ENCODE results near the gene RASSF4. TPM values are rescaled to one million over a fixed set of nuclear protein-coding genes. Genes with fewer than 3 reads are reported as not detected.
"Not testable (repeated sequence)": the region's sequence is repeated elsewhere in the genome, so short reads cannot be mapped to it uniquely, and the experiment has no call there.

Gene RASSF4
- total RNA-seq, 1 experiment from 2014 or later: 9.1 TPM

DNA sequence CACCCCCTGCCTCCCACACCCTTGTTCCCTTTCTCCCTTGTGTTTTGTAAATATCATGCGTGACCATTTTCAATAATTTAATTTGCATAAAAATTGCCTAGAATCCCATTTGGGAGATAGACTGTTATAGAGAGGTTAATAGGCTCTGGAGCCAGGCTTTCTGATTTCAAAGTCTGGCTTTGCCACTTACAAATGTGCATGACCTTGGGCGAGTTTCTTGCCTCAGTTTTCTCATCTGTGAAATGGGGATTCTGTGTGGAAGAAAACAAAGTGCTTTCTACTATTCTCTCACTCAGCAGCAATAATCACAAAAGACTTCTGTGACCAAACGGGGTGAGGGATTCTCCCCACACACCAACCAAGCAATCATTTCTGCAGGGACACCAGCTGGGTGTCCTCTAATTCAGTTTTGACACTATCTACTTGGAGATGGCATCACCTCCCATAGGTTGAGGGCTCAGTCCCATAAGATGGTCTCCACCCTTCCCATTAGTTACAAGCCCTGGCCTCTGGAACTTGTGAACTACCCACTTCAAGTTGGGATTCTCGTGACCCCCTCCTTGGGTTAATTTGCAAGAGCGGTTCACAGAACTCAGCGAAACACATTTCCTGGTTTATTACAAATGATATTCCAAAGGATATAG, 37.6 kb downstream of the RASSF4 start:
- no peak for DNase-seq
- Histone ChIP-seq H3K27me3 (ENCODE audit: control insufficient read depth, insufficient read depth, low read length) (no peaks in the 10 kb centered on the region), H3K4me3 (ENCODE audit: insufficient read depth, low read depth, low read length) (no peak overlapping the region), H3K36me3 (replicated peaks; ENCODE audit: control insufficient read depth, insufficient read depth, low read length) (no peaks in the 10 kb centered on the region)

- no peaks in the 10 kb centered on the region for H3K27me3 ChIP-seq (ENCODE audit: control insufficient read depth, insufficient read depth, low read length)
- no peak overlapping the region for H3K4me3 ChIP-seq (ENCODE audit: insufficient read depth, low read depth, low read length)
- DNase-seq: no peak
- peaks cover under 1% of the 10 kb centered on the region for H3K36me3 ChIP-seq (replicated peaks; ENCODE audit: control insufficient read depth, insufficient read depth, low read length)
These were observed 38.6 kb downstream of the RASSF4 start for GRCh38 chr10:44998146-44998631.

GRCh38 chr10:45000138-45000751, 40.6 kb downstream of the RASSF4 start:
- Histone ChIP-seq H3K4me3 (ENCODE audit: insufficient read depth, low read depth, low read length) (peak overlapping the region; percentile 57), H3K36me3 (replicated peaks; ENCODE audit: control insufficient read depth, insufficient read depth, low read length) (peaks cover 8% of the 10 kb centered on the region), H3K27me3 (ENCODE audit: control insufficient read depth, insufficient read depth, low read length) (no peaks in the 10 kb centered on the region)
- DNase-seq: no peak

DNA sequence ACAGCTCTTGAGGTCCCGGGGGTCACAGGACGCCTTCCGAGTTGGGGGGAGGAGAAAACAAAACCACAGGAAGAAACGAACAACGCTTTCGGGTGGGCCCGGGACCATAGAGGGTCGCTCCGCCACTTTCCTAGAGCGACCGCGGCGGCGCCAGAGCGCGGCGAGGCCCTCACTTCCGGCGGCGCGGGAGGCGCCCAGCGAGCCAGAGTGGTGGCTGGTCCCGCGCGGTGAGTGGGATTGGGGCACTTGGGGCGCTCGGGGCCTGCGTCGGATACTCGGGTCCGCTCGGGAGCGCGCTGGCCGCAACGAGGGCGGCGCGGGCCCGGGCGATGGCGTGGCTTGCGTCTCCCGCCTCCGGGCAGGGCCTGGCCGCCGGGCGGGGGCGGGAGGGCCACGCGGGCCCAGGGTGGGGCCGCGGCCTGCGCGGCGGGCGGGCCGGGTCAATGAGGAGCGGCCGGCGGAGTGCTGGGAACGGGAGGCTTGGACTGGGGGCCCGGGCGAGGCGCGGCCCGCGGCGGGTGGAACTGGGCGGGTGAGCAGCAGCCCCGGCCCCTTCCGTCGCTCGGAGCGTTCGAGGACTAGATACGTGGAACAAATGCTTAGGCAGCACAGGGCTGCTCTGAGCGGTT, 41.3 kb downstream of the RASSF4 start, which contains the start of gene ZNF22:
ZNF22 (plus strand) TSS at position 172 of the 629 bp plus-strand sequence. CDS start 2,446 bp downstream, outside the sequence.
- H3K4me3 ChIP-seq (ENCODE audit: insufficient read depth, low read depth, low read length): peak within 1 kb of the TSS; percentile 57
- peak; percentile 86 for DNase-seq
- peaks cover 8% of the 10 kb centered on the region for H3K36me3 ChIP-seq (replicated peaks; ENCODE audit: control insufficient read depth, insufficient read depth, low read length)
- no peaks in the 10 kb centered on the region for H3K27me3 ChIP-seq (ENCODE audit: control insufficient read depth, insufficient read depth, low read length)

DNA sequence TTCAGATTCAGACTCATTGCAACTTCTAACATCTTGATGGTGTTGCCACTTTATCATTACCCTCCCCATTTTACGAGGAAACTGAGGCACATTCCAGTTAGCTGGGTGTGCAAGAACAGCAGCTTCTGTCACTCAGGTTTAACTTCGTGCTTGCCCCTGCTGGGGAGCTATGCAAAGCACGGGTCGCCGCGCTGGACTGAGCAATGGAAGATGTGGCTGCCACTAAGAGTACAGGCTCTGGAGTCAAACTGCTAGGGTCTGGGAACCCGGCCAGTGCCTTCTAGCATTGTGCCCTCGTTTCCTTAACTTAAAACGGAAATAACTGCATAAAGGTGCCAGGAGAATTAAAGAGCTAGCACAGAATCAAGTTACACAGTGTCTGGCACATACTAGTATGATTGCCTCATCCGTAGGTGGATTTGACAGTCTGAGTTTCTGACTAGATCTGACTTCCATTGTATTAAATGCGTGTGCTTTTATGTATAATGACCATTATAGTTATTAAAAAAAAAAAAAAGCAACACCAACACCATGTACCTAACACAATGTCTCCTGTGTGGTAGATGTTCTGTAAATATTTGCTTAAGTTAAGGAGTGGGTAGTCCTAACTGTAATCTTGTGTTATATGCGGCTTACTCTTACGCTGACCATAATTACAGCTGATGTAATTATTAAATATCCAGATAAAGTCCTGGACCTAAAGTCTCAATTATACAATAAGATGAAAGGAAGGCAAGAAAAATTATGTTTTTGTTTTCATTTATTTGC, 42.0 kb downstream of the RASSF4 start:
- Histone ChIP-seq H3K4me3 (ENCODE audit: insufficient read depth, low read depth, low read length) (peak overlapping the region; percentile 57), H3K27me3 (ENCODE audit: control insufficient read depth, insufficient read depth, low read length) (no peaks in the 10 kb centered on the region), H3K36me3 (replicated peaks; ENCODE audit: control insufficient read depth, insufficient read depth, low read length) (peaks cover 8% of the 10 kb centered on the region)
- DNase-seq: peak; percentile 60

DNA sequence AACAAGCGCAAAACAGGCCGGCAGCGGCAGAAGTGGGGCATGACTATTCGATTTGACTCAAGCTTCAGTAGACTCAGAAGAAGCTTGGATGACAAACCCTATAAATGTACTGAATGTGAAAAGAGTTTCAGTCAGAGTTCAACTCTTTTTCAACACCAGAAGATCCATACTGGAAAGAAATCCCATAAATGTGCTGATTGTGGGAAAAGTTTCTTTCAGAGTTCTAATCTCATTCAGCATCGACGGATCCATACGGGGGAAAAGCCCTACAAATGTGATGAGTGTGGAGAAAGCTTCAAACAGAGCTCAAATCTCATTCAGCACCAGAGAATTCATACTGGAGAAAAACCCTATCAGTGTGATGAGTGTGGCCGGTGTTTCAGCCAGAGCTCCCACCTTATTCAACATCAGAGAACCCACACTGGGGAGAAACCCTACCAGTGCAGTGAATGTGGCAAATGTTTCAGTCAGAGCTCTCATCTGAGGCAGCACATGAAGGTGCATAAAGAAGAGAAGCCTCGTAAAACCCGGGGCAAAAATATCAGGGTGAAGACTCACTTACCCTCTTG, 43.9 kb downstream of the RASSF4 start:
- H3K36me3 ChIP-seq (replicated peaks; ENCODE audit: control insufficient read depth, insufficient read depth, low read length): peaks cover 8% of the 10 kb centered on the region
- H3K27me3 ChIP-seq (ENCODE audit: control insufficient read depth, insufficient read depth, low read length): no peaks in the 10 kb centered on the region
- H3K4me3 ChIP-seq (ENCODE audit: insufficient read depth, low read depth, low read length): no peak overlapping the region
- DNase-seq: no peak

DNA sequence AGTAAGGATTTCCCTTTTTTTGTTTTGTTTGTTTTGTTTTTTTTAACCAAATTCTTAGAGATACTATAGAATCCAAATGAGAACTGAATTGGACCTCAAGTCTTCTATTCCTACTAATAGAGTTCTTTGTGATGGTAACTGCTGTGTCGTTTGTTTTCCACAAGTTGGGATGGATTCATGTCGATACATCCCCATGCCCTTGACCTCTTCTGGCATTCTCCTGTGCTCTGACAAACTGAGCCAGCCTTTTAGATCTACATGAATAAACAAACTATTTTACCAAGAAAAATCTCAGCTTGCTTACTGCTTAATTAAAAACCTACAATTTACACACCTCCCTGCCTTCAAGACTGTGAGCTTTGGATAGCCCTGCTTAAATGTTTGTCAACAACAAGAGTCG, 45.1 kb downstream of the RASSF4 start:
- H3K4me3 ChIP-seq (ENCODE audit: insufficient read depth, low read depth, low read length): no peak overlapping the region
- peaks cover 8% of the 10 kb centered on the region for H3K36me3 ChIP-seq (replicated peaks; ENCODE audit: control insufficient read depth, insufficient read depth, low read length)
- H3K27me3 ChIP-seq (ENCODE audit: control insufficient read depth, insufficient read depth, low read length): no peaks in the 10 kb centered on the region
- DNase-seq: no peak

DNA sequence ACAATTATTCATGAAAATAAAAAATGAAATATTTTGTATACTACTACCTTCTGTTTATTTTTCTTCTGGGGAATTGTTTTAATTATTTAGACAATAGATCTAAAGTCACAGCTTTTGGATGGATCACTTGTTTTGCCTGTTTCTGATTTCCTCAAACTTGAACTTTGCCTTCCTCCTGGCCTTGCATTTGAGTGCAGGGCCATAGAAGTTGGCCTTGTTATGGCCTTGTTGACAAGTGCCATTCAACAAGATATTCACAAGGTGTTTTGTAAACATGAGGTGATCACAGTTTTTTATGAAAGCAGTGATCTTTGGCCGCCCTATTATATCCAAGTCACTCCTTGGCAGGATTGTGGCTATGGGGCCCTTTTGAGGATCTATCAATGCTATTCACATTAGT, 45.7 kb downstream of the RASSF4 start:
- no peak overlapping the region for H3K4me3 ChIP-seq (ENCODE audit: insufficient read depth, low read depth, low read length)
- no peaks in the 10 kb centered on the region for H3K27me3 ChIP-seq (ENCODE audit: control insufficient read depth, insufficient read depth, low read length)
- peaks cover 8% of the 10 kb centered on the region for H3K36me3 ChIP-seq (replicated peaks; ENCODE audit: control insufficient read depth, insufficient read depth, low read length)
- DNase-seq: no peak

DNA sequence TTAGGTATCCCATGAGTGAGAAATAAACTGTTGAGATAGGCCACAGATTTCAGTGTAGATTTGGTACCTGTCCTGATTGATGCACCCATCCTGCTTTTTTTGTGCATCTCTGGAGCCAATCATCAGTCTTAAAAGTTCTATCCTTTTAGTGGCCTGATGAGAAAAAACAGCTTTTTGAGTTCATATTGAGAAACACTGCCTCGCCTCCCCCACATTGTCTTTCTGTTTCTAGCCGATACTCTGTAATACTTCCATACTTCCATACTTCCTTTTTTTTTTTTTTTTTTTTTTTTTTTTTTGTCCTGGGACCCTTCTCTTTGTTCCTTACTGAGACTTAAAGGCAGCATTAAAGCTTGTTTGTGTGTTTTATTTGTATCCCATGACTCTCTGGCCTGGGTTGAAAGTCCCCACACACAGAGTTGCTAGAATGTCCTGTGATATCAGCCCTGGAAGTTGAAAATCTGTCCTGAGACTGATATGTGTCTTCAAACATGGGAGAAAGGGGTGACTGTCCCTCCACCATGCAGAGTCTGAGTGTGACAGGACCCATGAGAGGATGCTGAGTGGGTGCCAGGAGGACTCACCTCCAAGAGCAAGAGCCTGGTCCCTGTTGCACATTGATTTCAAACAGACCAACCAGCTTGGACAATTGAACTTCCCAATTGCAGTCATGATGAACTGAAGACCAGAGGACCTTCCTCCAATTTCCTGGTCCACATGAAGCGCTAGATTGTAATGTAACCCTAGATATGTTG, 46.9 kb downstream of the RASSF4 start:
- Histone ChIP-seq H3K36me3 (replicated peaks; ENCODE audit: control insufficient read depth, insufficient read depth, low read length) (peaks cover 8% of the 10 kb centered on the region), H3K4me3 (ENCODE audit: insufficient read depth, low read depth, low read length) (no peak overlapping the region), H3K27me3 (ENCODE audit: control insufficient read depth, insufficient read depth, low read length) (no peaks in the 10 kb centered on the region)
- no peak for DNase-seq

- Histone ChIP-seq H3K36me3 (replicated peaks; ENCODE audit: control insufficient read depth, insufficient read depth, low read length) (peaks cover 3% of the 10 kb centered on the region), H3K4me3 (ENCODE audit: insufficient read depth, low read depth, low read length) (no peak overlapping the region), H3K27me3 (ENCODE audit: control insufficient read depth, insufficient read depth, low read length) (no peaks in the 10 kb centered on the region)
- DNase-seq: peak; percentile 66
These were observed 49.0 kb downstream of the RASSF4 start for GRCh38 chr10:45008524-45009161.

DNA sequence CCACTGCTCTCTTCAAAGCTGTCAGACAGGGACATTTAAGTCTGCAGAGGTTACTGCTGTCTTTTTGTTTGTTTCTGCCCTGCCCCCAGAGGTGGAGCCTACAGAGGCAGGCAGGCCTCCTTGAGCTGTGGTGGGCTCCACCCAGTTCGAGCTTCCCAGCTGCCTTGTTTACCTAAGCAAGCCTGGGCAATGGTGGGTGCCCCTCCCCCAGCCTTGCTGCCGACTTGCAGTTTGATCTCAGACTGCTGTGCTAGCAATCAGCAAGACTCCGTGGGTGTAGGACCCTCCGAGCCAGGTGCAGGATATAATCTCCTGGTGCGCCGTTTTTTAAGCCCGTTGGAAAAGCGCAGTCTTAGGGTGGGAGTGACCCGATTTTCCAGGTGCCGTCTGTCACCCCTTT, 55.0 kb downstream of the RASSF4 start:
- not testable (repeated sequence) for H3K36me3 ChIP-seq (replicated peaks; ENCODE audit: control insufficient read depth, insufficient read depth, low read length); H3K27me3 ChIP-seq (ENCODE audit: control insufficient read depth, insufficient read depth, low read length); H3K4me3 ChIP-seq (ENCODE audit: insufficient read depth, low read depth, low read length); DNase-seq

GRCh38 chr10:45015590-45015989, 56.0 kb downstream of the RASSF4 start:
- Histone ChIP-seq H3K36me3 (replicated peaks; ENCODE audit: control insufficient read depth, insufficient read depth, low read length) (no peaks in the 10 kb centered on the region), H3K27me3 (ENCODE audit: control insufficient read depth, insufficient read depth, low read length) (no peaks in the 10 kb centered on the region), H3K4me3 (ENCODE audit: insufficient read depth, low read depth, low read length) (no peak overlapping the region)
- DNase-seq: no peak

DNA sequence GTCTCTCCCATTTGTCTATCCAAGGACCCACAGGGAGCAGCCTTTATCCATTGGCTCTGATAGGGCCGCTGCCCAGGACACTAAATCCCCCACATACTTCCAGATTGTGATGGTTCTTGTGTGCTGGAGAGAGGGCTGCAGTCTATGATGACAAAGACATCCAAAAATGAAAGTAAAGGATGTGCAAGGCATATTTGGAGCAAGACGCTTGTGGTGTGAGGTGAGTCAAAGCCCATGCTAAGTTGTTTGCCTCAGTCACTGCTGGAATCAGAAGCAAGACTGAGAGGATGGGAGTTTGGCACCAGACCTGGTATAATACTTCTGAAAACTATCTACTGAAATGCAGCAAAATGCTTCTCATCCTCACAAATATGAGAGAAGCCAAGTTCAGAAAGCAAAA, 63.8 kb downstream of the RASSF4 start:
- Histone ChIP-seq H3K27me3 (ENCODE audit: control insufficient read depth, insufficient read depth, low read length) (no peaks in the 10 kb centered on the region), H3K4me3 (ENCODE audit: insufficient read depth, low read depth, low read length) (no peak overlapping the region), H3K36me3 (replicated peaks; ENCODE audit: control insufficient read depth, insufficient read depth, low read length) (no peaks in the 10 kb centered on the region)
- DNase-seq: no peak

Measured in H7 (cell line).